CD14-positive monocyte (primary cell): ENCODE results near the gene ZFP36L2. TPM values are rescaled to one million over a fixed set of nuclear protein-coding genes. Genes with fewer than 3 reads are reported as not detected.

Experiments
- DNase-seq, 3 donors: peaks; one replicate each; pipeline ENCODE4 v3.0.0-alpha.2; 2011 to 2022
- H2AFZ ChIP-seq: 2 replicates; pipeline ENCODE4 v1.6.0; 2012; ENCODE audit warnings: mild to moderate bottlenecking, low read depth, low read length, inconsistent platforms; ENCODE audit not compliant: insufficient read depth, poor library complexity, severe bottlenecking
- H3K27ac ChIP-seq, 2 donors: 1 replicate in 1 of 2; 2 replicates in 1 of 2; pipeline ENCODE4 v1.5.1; 2012 to 2013; ENCODE audit warnings: low read length in 2 of 2, control low read depth in 1 of 2, inconsistent platforms in 1 of 2, low read depth in 1 of 2, mild to moderate bottlenecking in 1 of 2
- H3K27me3 ChIP-seq, 2 donors: one replicate each; pipeline versions ENCODE4 v1.6.0 to v1.6.1; 2011 to 2013; ENCODE audit warnings: low read length in 2 of 2; ENCODE audit not compliant: control insufficient read depth in 2 of 2, insufficient read depth in 2 of 2
- H3K36me3 ChIP-seq, 2 donors: replicated peaks in 1 of 2; 1 replicate in 1 of 2; 2 replicates in 1 of 2; pipeline versions ENCODE4 v1.5.1 to v1.6.1; 2012 to 2013; ENCODE audit warnings: low read length in 2 of 2, control low read depth in 1 of 2, inconsistent platforms in 1 of 2, mild to moderate bottlenecking in 1 of 2; ENCODE audit not compliant: insufficient read depth in 2 of 2, control insufficient read depth in 1 of 2
- H3K4me1 ChIP-seq, 2 donors: 1 replicate in 1 of 2; 2 replicates in 1 of 2; pipeline versions ENCODE4 v1.5.1 to v1.6.1; 2012 to 2013; ENCODE audit warnings: low read length in 2 of 2, control low read depth in 1 of 2, inconsistent platforms in 1 of 2, mild to moderate bottlenecking in 1 of 2, moderate library complexity in 1 of 2; ENCODE audit not compliant: insufficient read depth in 2 of 2, control insufficient read depth in 1 of 2
- H3K4me2 ChIP-seq: replicated peaks from 2 replicates; pipeline ENCODE3; 2012; ENCODE audit warnings: low read length, moderate library complexity, mild to moderate bottlenecking; ENCODE audit not compliant: poor library complexity, severe bottlenecking; ENCODE audit errors: extremely low read depth
- H3K4me3 ChIP-seq, 3 experiments: fragments of 200-600 bp in 1 of 3; sonication (generic) in 1 of 3; replicated peaks in 1 of 3; 1 replicate in 2 of 3; 2 replicates in 1 of 3; pipeline ENCODE4 v1.5.1; 2011 to 2013; ENCODE audit warnings: low read length in 3 of 3, mild to moderate bottlenecking in 3 of 3, control low read depth in 2 of 3, low read depth in 2 of 3, inconsistent platforms in 1 of 3, moderate library complexity in 1 of 3
- H3K79me2 ChIP-seq: 2 replicates; pipeline ENCODE4 v1.6.0; 2012; ENCODE audit warnings: mild to moderate bottlenecking, control low read depth, inconsistent platforms, low read length, moderate library complexity; ENCODE audit not compliant: insufficient read depth
- H3K9ac ChIP-seq: 2 replicates; pipeline ENCODE4 v1.6.0; 2017; ENCODE audit warnings: low read length, mild to moderate bottlenecking; ENCODE audit not compliant: insufficient read depth, poor library complexity, severe bottlenecking
- H3K9me3 ChIP-seq, 2 donors: replicated peaks in 1 of 2; 1 replicate in 1 of 2; 2 replicates in 1 of 2; pipeline versions ENCODE4 v1.5.1 to v1.6.1; 2012 to 2013; ENCODE audit warnings: low read length in 2 of 2, control low read depth in 1 of 2; ENCODE audit not compliant: control insufficient read depth in 1 of 2, insufficient read depth in 1 of 2
- H4K20me1 ChIP-seq: 2 replicates; pipeline ENCODE4 v1.6.0; 2012; ENCODE audit warnings: mild to moderate bottlenecking, low read length, control low read depth, moderate library complexity; ENCODE audit not compliant: insufficient read depth
- H3K27ac Mint-ChIP-seq, 7 donors: one replicate each; pipeline ENCODE4 v1.8.0; 2020; ENCODE audit warnings: mild to moderate bottlenecking in 7 of 7, mixed read lengths in 7 of 7, moderate library complexity in 6 of 7, inconsistent platforms in 2 of 7
- H3K27me3 Mint-ChIP-seq, 3 donors: one replicate each; pipeline ENCODE4 v1.8.0; 2021 to 2022; ENCODE audit warnings: low read depth in 3 of 3, mild to moderate bottlenecking in 3 of 3, mixed read lengths in 3 of 3, moderate library complexity in 3 of 3, inconsistent platforms in 1 of 3
- H3K36me3 Mint-ChIP-seq, 2 donors: one replicate each; pipeline ENCODE4 v1.8.0; 2020; ENCODE audit warnings: mixed read lengths in 2 of 2, inconsistent platforms in 1 of 2, mild to moderate bottlenecking in 1 of 2
- H3K4me1 Mint-ChIP-seq: one replicate; pipeline ENCODE4 v1.8.0; 2020; ENCODE audit warnings: mild to moderate bottlenecking, mixed read lengths
- H3K4me3 Mint-ChIP-seq, 2 donors: one replicate each; pipeline ENCODE4 v1.8.0; 2020; ENCODE audit warnings: mild to moderate bottlenecking in 2 of 2, mixed read lengths in 2 of 2, moderate library complexity in 1 of 2
- H3K9me3 Mint-ChIP-seq, 7 donors: one replicate each; pipeline ENCODE4 v1.8.0; 2020 to 2022; ENCODE audit warnings: mixed read lengths in 7 of 7, mild to moderate bottlenecking in 6 of 7, moderate library complexity in 6 of 7, inconsistent platforms in 2 of 7
- CTCF ChIP-seq: fragments of 200-600 bp; IDR thresholded peaks from one replicate; pipeline ENCODE4 v1.8.0; 2022; ENCODE audit warnings: antibody characterized with exemption, mild to moderate bottlenecking
- WGBS: methylation state at CpG from one replicate; pipeline ENCODE4 v1.1.5; 2013; ENCODE audit warnings: missing lambda C conversion rate; ENCODE audit not compliant: insufficient coverage; 5-methylcytosine and 5-hydroxymethylcytosine counted together
- intact Hi-C, 2 donors: fragments of 100-400 bp; cut with micrococcal nuclease; formaldehyde crosslinking; loops; one replicate each; pipeline versions ENCODE4 v1.15.0 to v1.15.1; 2023
- polyA plus RNA-seq, 3 donors: library from polyadenylated mRNA; depleted of rRNA in 1 of 3; unstranded in 2 of 3; stranded (reverse) in 1 of 3; fragments of 300-500 nt in 2 of 3; fragments of >200 nt in 1 of 3; fragmentation: Illumina TruSeq in 2 of 3; gene quantifications; 1 replicate in 2 of 3; 2 replicates in 1 of 3; pipeline ENCODE4 v1.2.3, GENCODE V29; 2012 to 2021

The ZFP36L2 gene
- polyA plus RNA-seq, 3 donors = 84.4 to 150 (median 88.3) TPM

DNA sequence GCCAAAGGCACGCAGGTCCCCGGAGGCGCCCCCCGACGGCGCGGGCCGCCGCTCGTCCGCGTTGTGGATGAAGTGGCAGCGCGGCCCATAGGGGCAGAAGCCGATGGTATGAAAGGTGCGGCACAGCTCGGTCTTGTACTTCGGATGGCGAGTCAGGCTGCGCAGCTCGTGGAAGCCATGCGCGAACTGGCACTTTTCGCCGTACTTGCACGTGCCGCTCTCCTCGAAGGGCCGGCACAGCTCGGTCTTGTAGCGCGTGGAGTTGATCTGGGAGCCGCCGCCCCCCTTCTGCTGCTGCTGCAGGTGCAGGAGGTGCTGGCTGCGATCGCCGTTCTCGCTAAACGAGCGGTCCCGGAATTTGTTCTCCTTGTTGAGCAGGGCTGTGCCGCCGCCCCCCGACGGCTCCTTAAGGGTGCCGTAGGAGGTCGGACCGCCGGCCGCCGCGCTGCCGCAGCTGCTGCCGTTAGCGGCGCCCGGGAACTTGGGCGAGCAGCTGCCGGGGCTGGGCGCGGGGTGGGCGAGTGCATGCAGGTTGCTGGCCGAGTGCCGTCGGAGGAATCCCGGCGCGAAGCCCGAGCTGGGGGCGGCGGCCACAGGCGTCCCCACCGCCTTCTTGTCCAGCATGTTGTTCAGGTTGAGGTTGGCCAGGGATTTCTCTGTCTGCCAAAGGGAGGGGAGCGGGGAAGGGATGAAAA, 1.2 kb downstream of the ZFP36L2 start:
- no peak for TF ChIP-seq CTCF
- no peaks in the 10 kb centered on the region for H3K27me3 ChIP-seq
- under 1% methylated on average over 67 of the region's 74 CpGs for WGBS
- peaks cover 28 to 37% of the 10 kb centered on the region in 2 donors for H3K36me3 ChIP-seq
- Mint-ChIP-seq H3K27ac (peak overlapping the region; percentile 93 to 98 (median 96)), H3K36me3 (peaks cover 25 to 48% of the 10 kb centered on the region in 2 donors), H3K4me1 (peaks cover 47% of the 10 kb centered on the region), H3K27me3 (peaks cover 0 to 4% (median 0%) of the 10 kb centered on the region in 3 donors), H3K4me3 (peak overlapping the region; percentile 93 to 100), H3K9me3 (peaks cover 0 to 9% (median 0%) of the 10 kb centered on the region in 7 donors)
- H4K20me1 ChIP-seq = peaks cover 59% of the 10 kb centered on the region
- no peaks in the 10 kb centered on the region for H3K9me3 ChIP-seq
- H3K79me2 ChIP-seq = peaks cover 90% of the 10 kb centered on the region
- peak overlapping the region; percentile 90 for H3K4me2 ChIP-seq
- H3K4me3 ChIP-seq = peak overlapping the region; percentile 83 to 99 (median 87)
- intact Hi-C loops = loop anchor here (5.0 to 10.0 kb wide), 6 partner anchors 68 to 400 kb away; no protein-coding TSS in a partner anchor
- H2AFZ ChIP-seq = no peak overlapping the region
- peaks cover 33 to 62% of the 10 kb centered on the region in 2 donors for H3K4me1 ChIP-seq
- peak in 1 of 3 donors; percentile 49 for DNase-seq
- H3K9ac ChIP-seq = peak overlapping the region; percentile 86
- peak overlapping the region; percentile 92 to 95 for H3K27ac ChIP-seq

- H3K79me2 ChIP-seq = peaks cover 91% of the 10 kb centered on the region
- intact Hi-C loops = loop anchor here (5.0 to 10.0 kb wide), 7 partner anchors 67 to 400 kb away; no protein-coding TSS in a partner anchor
- peak overlapping the region; percentile 83 to 99 (median 87) for H3K4me3 ChIP-seq
- H3K9ac ChIP-seq = peak overlapping the region; percentile 86
- H3K4me1 ChIP-seq = peaks cover 33 to 64% of the 10 kb centered on the region in 2 donors
- peaks cover 0 to 9% (median 0%) of the 10 kb centered on the region in 7 donors for H3K9me3 Mint-ChIP-seq
- peaks cover 26 to 37% of the 10 kb centered on the region in 2 donors for H3K36me3 ChIP-seq
- H3K4me2 ChIP-seq = peak overlapping the region; percentile 90
- peaks cover 59% of the 10 kb centered on the region for H4K20me1 ChIP-seq
- peaks cover 48% of the 10 kb centered on the region for H3K4me1 Mint-ChIP-seq
- no peak overlapping the region for H2AFZ ChIP-seq
- H3K27ac Mint-ChIP-seq = peak overlapping the region in 3 of 7 donors; percentile 13 to 98 (median 93)
- peaks cover 25 to 42% of the 10 kb centered on the region in 2 donors for H3K36me3 Mint-ChIP-seq
- H3K27me3 ChIP-seq = no peaks in the 10 kb centered on the region
- peaks cover 0 to 4% (median 0%) of the 10 kb centered on the region in 3 donors for H3K27me3 Mint-ChIP-seq
- no peaks in the 10 kb centered on the region for H3K9me3 ChIP-seq
- peak overlapping the region; percentile 93 to 100 for H3K4me3 Mint-ChIP-seq
- WGBS = under 1% methylated on average over 74 of the region's 74 CpGs
- DNase-seq = peak in 1 of 3 donors; percentile 41
- TF ChIP-seq CTCF = no peak
- H3K27ac ChIP-seq = peak overlapping the region; percentile 92 to 95
These were observed 1.8 kb downstream of the ZFP36L2 start for GRCh38 chr2:43224571-43225092.
